ENCODE results near the gene LMOD2.

- no peak for TF ChIP-seq CTCF (IDR thresholded peaks at IDR 0.05)
- TF ChIP-seq POLR2A (IDR thresholded peaks at IDR 0.05) = no peak
- TF ChIP-seq EP300 (IDR thresholded peaks at IDR 0.05) = no peak
These were observed 5.1 kb downstream of the LMOD2 start for GRCh38 chr7:123660514-123661354.
